Measurements from ENCODE around the gene RASAL1. TPM values are rescaled to one million over a fixed set of nuclear protein-coding genes. Genes with fewer than 3 reads are reported as not detected.

The RASAL1 gene
- total RNA-seq, 2 donors from 2014 or later: 1.6 to 9.9 TPM

GRCh38 chr12:113136990-113137511, 1.5 kb upstream of the RASAL1 start:
- Histone ChIP-seq H3K36me3 (no peaks in the 10 kb centered on the region), H3K4me3 (no peak overlapping the region), H3K27me3 (replicated peaks; ENCODE audit: insufficient read depth) (peaks cover 10% of the 10 kb centered on the region), H3K4me1 (replicated peaks) (no peaks in the 10 kb centered on the region), H3K27ac (no peak overlapping the region), H3K9me3 (no peaks in the 10 kb centered on the region)
- 85% methylated on average over 6 of the region's 6 CpGs for WGBS
- TF ChIP-seq POLR2A (IDR thresholded peaks at IDR 0.05) (no peak), CTCF (IDR thresholded peaks at IDR 0.05) (no peak), POLR2AphosphoS5 (IDR thresholded peaks at IDR 0.05) (no peak)
- intact Hi-C loops (cut with DNase I): no loop called here
- DNase-seq (ENCODE audit: low spot score): no peak

GRCh38 chr12:113136128-113136989, 798 bp upstream of the RASAL1 start:
- 32% methylated on average over 21 of the region's 21 CpGs for WGBS
- intact Hi-C loops (cut with DNase I): no loop called here
- Histone ChIP-seq H3K9me3 (no peaks in the 10 kb centered on the region), H3K27me3 (replicated peaks; ENCODE audit: insufficient read depth) (peaks cover 10% of the 10 kb centered on the region), H3K36me3 (no peaks in the 10 kb centered on the region), H3K4me1 (replicated peaks) (no peaks in the 10 kb centered on the region), H3K4me3 (no peak overlapping the region), H3K27ac (no peak overlapping the region)
- no peak for TF ChIP-seq POLR2A (IDR thresholded peaks at IDR 0.05)
- no peak for TF ChIP-seq CTCF (IDR thresholded peaks at IDR 0.05)
- TF ChIP-seq POLR2AphosphoS5 (IDR thresholded peaks at IDR 0.05): no peak
- no peak for DNase-seq (ENCODE audit: low spot score)

GRCh38 chr12:113134521-113134951, 1.0 kb downstream of the RASAL1 start:
- Histone ChIP-seq H3K36me3 (no peaks in the 10 kb centered on the region), H3K27ac (no peak overlapping the region), H3K9me3 (no peaks in the 10 kb centered on the region), H3K4me1 (replicated peaks) (no peaks in the 10 kb centered on the region), H3K4me3 (no peak overlapping the region), H3K27me3 (replicated peaks; ENCODE audit: insufficient read depth) (peaks cover 10% of the 10 kb centered on the region)
- no peak for TF ChIP-seq CTCF (IDR thresholded peaks at IDR 0.05)
- TF ChIP-seq POLR2AphosphoS5 (IDR thresholded peaks at IDR 0.05): no peak
- TF ChIP-seq POLR2A (IDR thresholded peaks at IDR 0.05): no peak
- WGBS: 66% methylated on average over 6 of the region's 6 CpGs
- intact Hi-C loops (cut with DNase I): no loop called here
- DNase-seq (ENCODE audit: low spot score): no peak

GRCh38 chr12:113134071-113134470, 1.5 kb downstream of the RASAL1 start:
- no peak for TF ChIP-seq POLR2A (IDR thresholded peaks at IDR 0.05)
- no peak for TF ChIP-seq POLR2AphosphoS5 (IDR thresholded peaks at IDR 0.05)
- TF ChIP-seq CTCF (IDR thresholded peaks at IDR 0.05): no peak
- H3K4me3 ChIP-seq: no peak overlapping the region
- intact Hi-C loops (cut with DNase I): no loop called here
- WGBS: 63% methylated on average over 2 of the region's 2 CpGs
- H3K27me3 ChIP-seq (replicated peaks; ENCODE audit: insufficient read depth): peaks cover 10% of the 10 kb centered on the region
- no peaks in the 10 kb centered on the region for H3K4me1 ChIP-seq (replicated peaks)
- H3K36me3 ChIP-seq: no peaks in the 10 kb centered on the region
- no peaks in the 10 kb centered on the region for H3K9me3 ChIP-seq
- H3K27ac ChIP-seq: no peak overlapping the region
- no peak for DNase-seq (ENCODE audit: low spot score)

GRCh38 chr12:113133666-113134065, 1.9 kb downstream of the RASAL1 start:
- no peak overlapping the region for H3K4me3 ChIP-seq
- intact Hi-C loops (cut with DNase I): no loop called here
- H3K27me3 ChIP-seq (replicated peaks; ENCODE audit: insufficient read depth): peaks cover 10% of the 10 kb centered on the region

More at GRCh38 chr12:113133666-113134065, 1.9 kb downstream of the RASAL1 start:
- no peak overlapping the region for H3K27ac ChIP-seq
- no peaks in the 10 kb centered on the region for H3K4me1 ChIP-seq (replicated peaks)
- TF ChIP-seq POLR2A (IDR thresholded peaks at IDR 0.05) (no peak), CTCF (IDR thresholded peaks at IDR 0.05) (no peak), POLR2AphosphoS5 (IDR thresholded peaks at IDR 0.05) (no peak)
- no peaks in the 10 kb centered on the region for H3K36me3 ChIP-seq
- DNase-seq (ENCODE audit: low spot score): no peak
- no peaks in the 10 kb centered on the region for H3K9me3 ChIP-seq
- 88% methylated on average over 3 of the region's 3 CpGs for WGBS
